Spleen (tissue), 11 donors: Measurements from ENCODE around the gene SSU72. TPM values are rescaled to one million over a fixed set of nuclear protein-coding genes. Genes with fewer than 3 reads are reported as not detected.

Experiments
- DNase-seq: peaks from one replicate; pipeline ENCODE4 v3.0.0-alpha.2; 2020
- H3K27ac ChIP-seq, 8 donors: fragments of 200-600 bp; sonication (generic) in 7 of 8; 1 replicate in 4 of 8; 2 replicates in 4 of 8; pipeline versions ENCODE4 v1.5.0 to v1.8.0; 2016 to 2021; ENCODE audit warnings: inconsistent platforms in 4 of 8, mild to moderate bottlenecking in 4 of 8, moderate library complexity in 1 of 8
- H3K27me3 ChIP-seq, 7 donors: fragments of 200-600 bp; sonication (generic) in 6 of 7; replicated peaks in 1 of 7; 1 replicate in 4 of 7; 2 replicates in 3 of 7; pipeline versions ENCODE4 v1.5.0 to v1.8.0; 2016 to 2021; ENCODE audit warnings: inconsistent platforms in 3 of 7, mild to moderate bottlenecking in 1 of 7
- H3K36me3 ChIP-seq, 6 donors: fragments of 200-600 bp; sonication (generic) in 5 of 6; 1 replicate in 4 of 6; 2 replicates in 2 of 6; pipeline versions ENCODE4 v1.5.0 to v1.8.0; 2016 to 2021; ENCODE audit warnings: inconsistent platforms in 2 of 6
- H3K4me1 ChIP-seq, 6 donors: fragments of 200-600 bp; sonication (generic) in 5 of 6; 1 replicate in 3 of 6; 2 replicates in 3 of 6; pipeline versions ENCODE4 v1.5.0 to v1.8.0; 2016 to 2021; ENCODE audit warnings: inconsistent platforms in 3 of 6
- H3K4me3 ChIP-seq, 8 donors: fragments of 200-600 bp; sonication (generic) in 7 of 8; 1 replicate in 4 of 8; 2 replicates in 4 of 8; pipeline versions ENCODE4 v1.5.0 to v1.8.0; 2016 to 2021; ENCODE audit warnings: inconsistent platforms in 4 of 8, mild to moderate bottlenecking in 4 of 8, moderate library complexity in 2 of 8
- H3K9me3 ChIP-seq, 8 donors: fragments of 200-600 bp; sonication (generic) in 7 of 8; 1 replicate in 4 of 8; 2 replicates in 4 of 8; pipeline versions ENCODE4 v1.5.0 to v1.8.0; 2016 to 2021; ENCODE audit warnings: inconsistent platforms in 4 of 8
- CTCF ChIP-seq, 11 experiments: fragments of 200-600 bp in 7 of 11; fragments of 450-650 bp in 4 of 11; sonication (generic) in 4 of 11; IDR thresholded peaks in 8 of 11; conservative IDR thresholded peaks in 3 of 11; 1 replicate in 7 of 11; 2 replicates in 4 of 11; pipeline versions ENCODE4 v1.4.0 to v1.8.0; 2016 to 2021; ENCODE audit warnings: antibody characterized with exemption in 11 of 11, inconsistent platforms in 4 of 11, mild to moderate bottlenecking in 1 of 11
- POLR2A ChIP-seq, 3 donors: fragments of 450-650 bp; IDR thresholded peaks; one replicate each; pipeline ENCODE4 v1.5.1; 2017; ENCODE audit warnings: antibody characterized with exemption in 3 of 3, mild to moderate bottlenecking in 1 of 3
- POLR2AphosphoS5 ChIP-seq, 3 donors: sonication (generic); formaldehyde crosslinking; IDR thresholded peaks; one replicate each; pipeline ENCODE4 v1.5.1; 2017; ENCODE audit warnings: antibody characterized with exemption in 3 of 3
- WGBS, 5 donors: extraction: QIAGEN DNeasy Blood & Tissue Kit in 3 of 5; methylation state at CpG; one replicate each; pipeline versions ENCODE4 v1.1.5 to v1.1.7; 2013 to 2018; 5-methylcytosine and 5-hydroxymethylcytosine counted together
- intact Hi-C: fragments of 100-400 bp; cut with DNase I; formaldehyde crosslinking; loops from one replicate; pipeline ENCODE4 v1.15.0; 2023; ENCODE audit warnings: low total_unique reads
- polyA plus RNA-seq, 3 donors: library from polyadenylated mRNA; stranded (reverse); fragments of 200-250 nt; gene quantifications; one replicate each; pipeline ENCODE4 v1.2.1, GENCODE V29; 2013
- total RNA-seq, 7 donors: library from RNA; depleted of rRNA in 3 of 7; stranded (reverse); fragments of >200 nt in 3 of 7; fragmentation: NEBNext Ultra II Directional in 4 of 7; extraction: Animal tissue kit (Norgen Biotek cat#: 25700) in 4 of 7; gene quantifications; one replicate each; pipeline versions ENCODE4 v1.1.0 to v1.2.1, GENCODE V29; 2016 to 2021
- donor health status: healthy with polysubstance abuse.
- donor health status: DM: no; HTN: no; CAD: no; lungs with moderate emphysema.
- donor health status: DM: no; HTN: no; CAD: no.
- donor health status: Bipolar disorder and iron deficiency.
- donor health status: healthy.
- donor health status: DM: no; HTN: no; CAD: no.
- donor health status: DM: yes; HTN: yes; CAD: no.

SSU72 gene
- total and polyA plus RNA-seq, 10 donors: 86.7 to 168 (median 107) TPM

DNA sequence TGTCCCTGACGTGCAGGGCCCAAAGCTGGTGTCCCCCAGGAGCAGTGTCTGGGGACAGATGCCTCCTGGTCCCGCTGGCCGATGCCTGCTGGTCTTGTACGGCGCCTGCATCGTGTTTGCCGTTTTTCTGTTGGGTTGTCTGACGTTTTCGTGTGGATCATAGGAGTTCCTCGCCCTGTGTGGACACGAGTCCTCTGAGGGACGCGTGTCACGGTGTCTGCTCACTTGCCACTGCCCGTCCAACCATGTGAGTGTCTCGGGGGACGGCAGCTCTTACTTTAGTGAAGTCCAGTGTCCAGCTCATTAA lies 48.1 kb upstream of the SSU72 start:
- Histone ChIP-seq H3K4me1 (peaks cover 0 to 15% (median 4%) of the 10 kb centered on the region in 6 donors), H3K27me3 (no peaks in the 10 kb centered on the region), H3K27ac (no peak overlapping the region), H3K4me3 (no peak overlapping the region), H3K36me3 (peaks cover 0 to 61% (median 1%) of the 10 kb centered on the region in 6 donors), H3K9me3 (no peaks in the 10 kb centered on the region)
- WGBS, 5 donors: 90 to 95% (median 92%) methylated on average over 16 to 17 of the region's 17 CpGs
- DNase-seq: no peak
- intact Hi-C loops: no loop called here
- TF ChIP-seq POLR2AphosphoS5 (IDR thresholded peaks at IDR 0.05) (peak in 2 of 3 donors; percentile 8 to 41), CTCF (IDR thresholded peaks at IDR 0.05 in 8 of 11, conservative IDR thresholded peaks at IDR 0.05 in 3 of 11) (no peak), POLR2A (IDR thresholded peaks at IDR 0.05) (no peak)

DNA sequence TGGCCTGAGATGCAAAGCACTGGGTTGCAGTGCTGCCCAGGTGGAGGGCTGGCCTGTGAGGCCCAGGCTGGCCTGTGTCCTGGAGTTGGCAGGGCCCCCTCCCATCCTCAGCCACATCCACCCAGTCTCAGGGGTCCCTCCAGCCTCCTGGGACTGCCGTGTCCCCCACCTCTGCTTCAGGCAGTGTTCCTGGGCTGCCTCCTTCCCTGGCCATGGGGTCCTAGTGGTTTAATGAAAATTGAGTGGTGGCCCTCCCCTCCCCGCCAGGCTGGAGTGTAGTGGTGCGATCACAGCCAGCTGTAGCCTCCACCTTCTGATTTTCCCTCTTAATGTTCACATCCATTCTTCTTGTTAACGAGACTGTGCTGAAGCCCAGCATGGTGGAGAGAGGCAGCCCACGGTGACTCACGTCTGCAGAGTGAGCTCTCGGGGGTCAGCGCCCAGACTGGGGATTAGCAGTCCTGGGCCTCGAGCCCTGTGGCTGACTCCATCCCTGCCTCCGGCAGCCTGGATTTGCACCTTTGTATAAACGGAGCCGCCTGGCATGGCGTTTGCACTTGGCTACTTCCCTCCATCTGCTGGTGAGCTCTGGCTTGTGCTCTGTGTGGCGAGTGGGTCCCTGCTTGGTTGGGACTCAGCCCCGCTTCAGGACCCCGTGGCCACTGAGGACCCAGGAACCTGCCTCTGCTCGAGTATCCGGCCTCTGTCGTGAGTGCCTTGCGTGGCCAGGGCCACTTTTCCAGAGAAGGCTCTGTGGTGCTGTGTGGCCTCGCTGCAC lies 47.5 kb upstream of the SSU72 start:
- 85 to 93% (median 87%) methylated on average over 13 to 21 of the region's 21 CpGs for WGBS, 5 donors
- H3K4me1 ChIP-seq: peaks cover 0 to 21% (median 9%) of the 10 kb centered on the region in 6 donors
- peak; percentile 74 for DNase-seq
- intact Hi-C loops: no loop called here
- no peak for TF ChIP-seq CTCF (IDR thresholded peaks at IDR 0.05 in 8 of 11, conservative IDR thresholded peaks at IDR 0.05 in 3 of 11)
- TF ChIP-seq POLR2AphosphoS5 (IDR thresholded peaks at IDR 0.05): no peak
- no peak for TF ChIP-seq POLR2A (IDR thresholded peaks at IDR 0.05)
- H3K27me3 ChIP-seq: no peaks in the 10 kb centered on the region
- no peaks in the 10 kb centered on the region for H3K9me3 ChIP-seq
- no peak overlapping the region for H3K4me3 ChIP-seq
- H3K27ac ChIP-seq: no peak overlapping the region
- H3K36me3 ChIP-seq: peaks cover 0 to 60% (median 0%) of the 10 kb centered on the region in 6 donors

DNA sequence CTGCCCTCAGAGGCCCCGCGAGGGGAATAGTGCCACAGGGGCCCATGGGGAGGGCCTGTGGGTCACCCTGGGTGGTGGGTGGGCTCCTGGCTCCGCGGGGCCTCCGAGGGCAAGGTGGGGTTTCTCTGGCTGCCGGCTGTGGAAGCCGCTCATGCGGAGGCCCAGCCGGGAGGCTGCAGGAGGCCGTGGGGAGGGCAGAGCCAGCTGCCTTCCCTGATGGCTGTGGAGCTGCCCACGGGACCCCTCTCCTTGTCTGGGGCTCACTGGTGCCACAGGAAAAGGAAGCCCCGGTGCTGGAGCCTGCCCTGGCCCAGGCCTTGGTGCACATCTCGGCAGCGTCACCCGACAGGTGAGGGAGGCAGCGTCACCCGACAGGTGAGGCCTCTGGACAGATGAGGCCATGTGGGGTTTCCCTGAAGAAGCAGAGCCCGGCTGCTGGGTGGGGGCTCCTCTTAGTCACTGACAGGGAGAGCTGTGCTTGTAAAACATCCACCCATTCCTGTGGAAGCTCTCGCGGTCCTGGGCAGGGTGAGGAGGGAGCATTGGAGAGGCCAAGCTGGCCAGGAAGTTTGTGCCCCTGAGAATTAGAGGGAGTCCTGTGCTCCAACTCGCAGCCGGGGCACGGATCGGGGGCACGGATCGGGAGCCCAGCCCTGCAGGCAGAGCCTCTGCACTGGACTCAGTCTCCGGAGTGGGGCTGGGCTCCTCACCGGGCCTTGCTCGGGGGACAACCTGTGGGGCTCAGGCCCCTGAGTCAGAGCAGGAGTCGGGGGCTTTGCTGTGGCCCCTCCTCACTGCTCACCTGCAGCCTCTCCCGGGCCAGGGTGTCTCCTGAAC lies 46.7 kb upstream of the SSU72 start:
- H3K27ac ChIP-seq: no peak overlapping the region
- DNase-seq: peak; percentile 77
- H3K4me3 ChIP-seq: no peak overlapping the region
- peaks cover 0 to 52% (median 0%) of the 10 kb centered on the region in 6 donors for H3K36me3 ChIP-seq
- 80 to 90% (median 89%) methylated on average over 18 to 31 of the region's 31 CpGs for WGBS, 5 donors
- H3K27me3 ChIP-seq: no peaks in the 10 kb centered on the region
- H3K4me1 ChIP-seq: peaks cover 7 to 29% (median 17%) of the 10 kb centered on the region in 6 donors
- no peaks in the 10 kb centered on the region for H3K9me3 ChIP-seq
- intact Hi-C loops: no loop called here
- TF ChIP-seq CTCF (IDR thresholded peaks at IDR 0.05 in 8 of 11, conservative IDR thresholded peaks at IDR 0.05 in 3 of 11): no peak
- TF ChIP-seq POLR2AphosphoS5 (IDR thresholded peaks at IDR 0.05): peak in 1 of 3 donors; percentile 21
